NCI-H1930 (cell line): ENCODE measurements around the gene CPPED1.

ENCODE experiments used
- DNase-seq, 2 experiments: peaks; one replicate each; lab custom pipeline; 2025; lab: John Stamatoyannopoulos, UW

CPPED1 gene

GRCh38 chr16:12646098-12646489 is 157.6 kb downstream of the CPPED1 start:
- DNase-seq, result no peak

GRCh38 chr16:12643034-12643455 is 160.6 kb downstream of the CPPED1 start:
- DNase-seq, result no peak

DNA sequence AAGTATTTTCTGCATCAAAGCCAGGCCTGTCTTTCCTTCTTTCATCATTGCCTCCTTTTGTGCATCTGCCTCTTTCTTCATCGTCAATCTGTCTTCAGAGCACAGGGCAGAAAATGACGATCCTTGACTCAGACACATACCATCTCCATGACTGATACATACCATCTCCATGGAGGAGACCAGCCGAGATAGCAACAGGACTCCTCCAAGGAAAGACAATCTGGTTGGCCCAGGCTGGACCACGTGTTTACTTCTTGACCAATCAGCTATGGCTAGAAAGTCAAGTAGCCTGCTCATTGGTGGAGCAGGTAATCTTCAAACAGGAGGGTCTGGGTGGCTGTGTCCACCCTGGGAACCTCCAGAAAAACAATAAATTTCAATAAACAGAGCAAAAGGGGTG is 164.6 kb downstream of the CPPED1 start:
- DNase-seq, result no peak

DNA sequence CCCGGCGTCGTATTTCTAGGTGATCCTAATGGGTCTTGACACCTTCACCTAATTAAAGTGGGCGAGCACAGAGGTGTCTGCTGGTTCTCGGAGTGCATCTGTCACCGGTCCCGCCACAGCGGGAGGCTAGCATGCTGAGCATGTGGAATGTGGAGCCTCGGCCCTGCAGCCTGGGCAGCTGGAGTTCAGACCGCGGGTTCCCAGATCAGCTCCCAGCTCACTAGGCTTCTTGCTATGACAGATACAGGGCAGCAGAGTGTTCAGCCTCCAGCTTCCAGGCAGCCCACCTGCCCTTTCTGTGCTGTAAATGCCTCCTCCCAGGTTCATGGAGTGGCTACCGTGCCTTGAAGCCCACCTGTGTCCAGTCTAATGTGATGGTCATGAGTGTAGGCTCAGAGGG is 166.7 kb downstream of the CPPED1 start:
- no peak for DNase-seq

GRCh38 chr16:12629271-12629670 is 174.4 kb downstream of the CPPED1 start:
- no peak for DNase-seq

GRCh38 chr16:12628536-12628935 is 175.2 kb downstream of the CPPED1 start:
- DNase-seq, result no peak

DNA sequence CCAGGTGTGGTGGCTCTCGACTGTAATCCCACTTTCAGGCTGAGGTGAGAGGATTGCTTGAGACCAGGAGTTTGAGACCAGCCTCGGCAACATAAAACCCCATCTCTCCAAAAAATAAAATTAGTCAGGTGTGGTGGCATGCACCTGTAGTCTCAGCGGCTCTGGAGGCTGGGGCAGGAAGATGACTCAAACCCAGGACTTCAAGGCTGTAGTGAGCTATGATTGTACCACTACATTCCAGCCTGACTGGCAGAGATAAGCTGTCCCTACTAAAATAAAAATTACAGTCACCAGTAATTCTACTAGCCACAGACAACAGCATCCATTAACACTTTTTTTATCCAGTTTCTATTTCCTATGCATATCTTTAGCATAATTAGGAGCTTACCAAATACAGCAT is 176.3 kb downstream of the CPPED1 start:
- DNase-seq, result no peak

DNA sequence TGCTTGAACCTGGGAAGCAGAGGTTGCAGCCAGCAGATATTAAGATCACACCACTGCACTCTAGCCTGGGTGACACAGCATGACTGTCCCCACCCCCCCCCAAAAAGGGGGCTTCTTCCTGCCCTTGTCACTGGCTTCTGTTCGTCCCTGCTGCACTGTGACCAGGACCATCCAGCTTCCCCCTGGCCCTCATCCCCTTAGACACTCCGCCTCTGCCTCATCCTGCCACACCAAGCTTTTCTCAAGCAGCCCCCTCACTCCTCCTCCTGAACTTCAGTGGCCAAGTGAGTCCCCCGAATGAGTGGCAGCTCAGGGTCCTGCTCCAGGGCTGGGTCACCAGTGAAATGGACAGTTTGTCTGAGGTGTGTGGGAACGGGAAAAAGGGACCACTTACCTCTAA is 177.3 kb downstream of the CPPED1 start:
- no peak for DNase-seq

- no peak for DNase-seq
Measured at GRCh38 chr16:12625716-12626115, 178.0 kb downstream of the CPPED1 start.

DNA sequence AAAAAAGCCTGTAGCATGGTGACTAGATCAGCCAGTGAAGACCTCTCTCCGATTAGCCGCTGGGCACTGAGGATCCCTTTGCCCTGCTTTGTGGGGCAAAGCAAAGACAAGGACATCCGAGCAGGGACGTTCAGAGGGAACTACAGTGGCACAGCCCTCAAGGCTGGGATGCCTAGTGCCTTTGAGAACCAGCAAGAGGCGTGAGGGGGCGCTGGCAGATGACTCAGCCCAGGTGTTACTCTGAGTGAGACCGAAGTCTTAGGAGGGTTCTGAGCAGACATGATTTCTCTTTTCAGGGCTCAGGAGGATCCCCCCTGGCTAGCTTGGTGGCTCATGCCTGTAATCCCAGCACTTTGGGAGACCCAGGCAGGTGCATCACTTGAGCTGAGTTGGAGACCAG is 178.6 kb downstream of the CPPED1 start:
- DNase-seq, result no peak

DNA sequence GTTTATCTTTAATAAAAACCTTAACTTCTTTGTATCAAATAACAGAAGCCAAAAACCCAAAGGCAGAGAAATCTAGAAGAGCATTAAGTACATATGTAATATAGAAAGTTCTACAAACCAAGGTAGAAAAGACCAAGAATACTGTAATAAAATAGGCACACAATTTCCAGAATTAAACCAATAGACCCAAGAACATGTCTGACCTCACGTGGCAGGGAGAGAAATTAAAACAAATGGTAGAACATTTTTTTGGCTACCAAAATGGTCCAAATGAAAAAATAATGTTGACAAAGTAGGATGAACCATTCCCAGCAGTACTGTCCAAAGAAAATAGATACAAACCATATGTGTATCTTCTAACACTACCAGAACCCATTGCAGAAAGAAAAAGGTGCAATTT is 183.5 kb downstream of the CPPED1 start:
- no peak for DNase-seq

GRCh38 chr16:12618515-12618914 is 185.2 kb downstream of the CPPED1 start:
- DNase-seq, result no peak

- no peak for DNase-seq
Measured at GRCh38 chr16:12617401-12617819, 186.3 kb downstream of the CPPED1 start.

GRCh38 chr16:12614662-12615278 is 188.9 kb downstream of the CPPED1 start:
- no peak for DNase-seq

GRCh38 chr16:12613992-12614661 is 189.6 kb downstream of the CPPED1 start:
- no peak for DNase-seq

- DNase-seq, result no peak
Measured at GRCh38 chr16:12613131-12613991, 190.3 kb downstream of the CPPED1 start.

DNA sequence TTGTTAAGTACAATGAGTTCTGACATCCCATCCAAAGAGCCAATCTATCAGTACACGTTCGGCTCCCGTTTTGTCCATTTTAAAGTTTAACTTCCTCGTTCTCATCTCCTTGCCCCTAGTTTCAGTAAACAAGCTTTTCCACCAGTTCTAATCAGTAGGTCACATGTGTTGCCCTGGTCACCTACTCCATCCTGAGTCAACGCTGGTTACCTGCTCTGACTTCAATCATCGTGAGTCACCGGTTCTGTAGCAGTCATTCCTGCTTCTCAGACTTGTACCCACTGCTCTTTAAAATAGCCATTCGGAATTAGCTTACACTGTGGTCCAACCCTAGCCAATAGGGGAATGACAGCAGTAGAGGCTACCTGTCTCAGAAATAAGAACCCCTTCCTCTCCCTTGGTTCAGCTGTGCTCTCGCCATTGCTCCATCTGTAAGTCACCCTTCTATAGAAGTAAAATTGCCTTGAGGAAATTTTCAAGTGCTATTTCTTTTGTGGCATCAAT is 191.0 kb downstream of the CPPED1 start:
- no peak for DNase-seq

DNA sequence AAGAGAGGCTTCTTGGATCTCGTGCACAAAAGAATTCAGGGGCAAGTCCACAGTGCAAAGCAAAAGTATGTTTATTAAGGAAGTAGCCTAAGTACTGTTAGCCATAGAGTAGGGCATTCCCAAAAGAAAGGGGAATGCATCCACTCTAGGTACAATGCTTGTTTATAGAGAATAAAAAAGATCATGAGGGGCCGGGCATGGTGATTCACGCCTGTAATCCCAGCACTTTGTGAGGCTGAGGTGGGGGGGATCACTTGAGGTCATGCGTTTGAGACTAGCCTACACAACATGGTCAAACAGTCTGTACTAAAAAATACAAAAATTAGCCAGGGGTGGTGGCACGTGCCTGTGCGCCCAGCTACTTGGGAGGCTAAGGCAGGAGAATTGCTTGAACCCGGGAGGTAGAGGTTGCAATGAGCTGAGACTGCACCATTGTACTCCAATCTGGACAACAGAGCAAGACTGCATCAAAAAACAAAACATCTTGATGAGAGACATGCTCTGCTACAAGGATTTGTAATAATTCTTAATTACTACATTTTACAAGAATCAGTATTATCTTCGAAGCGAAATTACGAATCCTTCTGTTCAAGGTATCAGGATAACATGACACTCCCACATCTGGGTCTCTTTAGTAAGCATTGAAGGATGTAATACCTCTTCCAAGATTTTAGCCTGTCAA is 191.6 kb downstream of the CPPED1 start:
- DNase-seq, result no peak

DNA sequence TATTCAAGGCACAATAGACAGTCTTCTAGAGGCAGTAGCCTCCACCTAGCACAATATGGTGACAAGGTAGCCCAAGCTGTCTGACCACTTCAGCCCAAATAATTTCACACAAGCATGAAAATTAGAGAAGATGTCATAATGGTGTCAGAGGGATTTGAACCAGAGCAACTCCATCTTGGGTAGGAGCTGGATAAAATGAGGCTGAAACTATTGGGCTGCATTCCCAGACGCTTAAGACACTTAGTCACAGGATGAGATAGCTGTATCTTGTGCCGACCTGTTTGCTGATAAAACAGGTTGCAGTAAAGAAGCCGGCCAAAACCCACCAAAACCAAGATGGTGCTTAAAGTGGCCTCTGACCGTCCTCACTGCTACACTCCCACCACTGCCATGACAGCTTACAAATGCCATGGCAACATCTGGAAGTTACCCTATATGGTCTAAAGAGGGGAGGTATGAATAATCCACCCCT is 192.6 kb downstream of the CPPED1 start:
- DNase-seq, result no peak

- no peak for DNase-seq
Measured at GRCh38 chr16:12609937-12610699, 193.6 kb downstream of the CPPED1 start.
